Left lung (tissue), 10 donors: ENCODE results near the gene RAB14. TPM values are rescaled to one million over a fixed set of nuclear protein-coding genes. Genes with fewer than 3 reads are reported as not detected.

ENCODE experiments used
- ATAC-seq: fragments of 200-7000 bp; cut with Tn5 transposase; one replicate; pipeline ENCODE4 v1.9.1; 2020; ENCODE audit warnings: moderate library complexity
- DNase-seq, 4 donors: peaks; one replicate each; pipeline ENCODE4 v3.0.0-alpha.2; 2013 to 2020
- H3K27ac ChIP-seq, 2 donors: fragments of 200-600 bp; sonication (generic) in 1 of 2; one replicate each; pipeline versions ENCODE4 v1.5.0 to v1.8.0; 2020 to 2021
- H3K27me3 ChIP-seq, 2 donors: fragments of 200-600 bp; sonication (generic) in 1 of 2; one replicate each; pipeline versions ENCODE4 v1.5.0 to v1.8.0; 2020 to 2021
- H3K36me3 ChIP-seq, 2 donors: fragments of 200-600 bp; sonication (generic) in 1 of 2; one replicate each; pipeline versions ENCODE4 v1.5.0 to v1.8.0; 2020 to 2021
- H3K4me1 ChIP-seq, 2 donors: fragments of 200-600 bp; one replicate each; pipeline ENCODE4 v1.8.0; 2021
- H3K4me3 ChIP-seq, 2 donors: fragments of 200-600 bp; sonication (generic) in 1 of 2; one replicate each; pipeline versions ENCODE4 v1.5.0 to v1.8.0; 2020 to 2021; ENCODE audit warnings: mild to moderate bottlenecking in 1 of 2
- H3K9me3 ChIP-seq, 2 donors: fragments of 200-600 bp; sonication (generic) in 1 of 2; one replicate each; pipeline versions ENCODE4 v1.5.0 to v1.8.0; 2020 to 2021
- CTCF ChIP-seq, 2 donors: fragments of 200-600 bp; sonication (generic) in 1 of 2; IDR thresholded peaks; one replicate each; pipeline versions ENCODE4 v1.5.0 to v1.8.0; 2021; ENCODE audit warnings: antibody characterized with exemption in 2 of 2
- intact Hi-C, 2 donors: fragments of 100-400 bp; cut with DNase I; formaldehyde crosslinking; loops; one replicate each; pipeline versions ENCODE4 v1.11.2 to v1.14.2; 2022
- polyA plus RNA-seq, 6 donors: library from polyadenylated mRNA; unstranded; fragments of 120-200 nt; gene quantifications; one replicate each; pipeline ENCODE4 v1.2.1, GENCODE V29; 2013; ENCODE audit not compliant: insufficient read length in 6 of 6
- total RNA-seq, 2 donors: library from RNA; stranded (reverse); fragmentation: NEBNext Ultra II Directional; extraction: Animal tissue kit (Norgen Biotek cat#: 25700); gene quantifications; one replicate each; pipeline ENCODE4 v1.2.1, GENCODE V29; 2021
- donor health status: DM: no; HTN: yes; CAD: no.
- donor health status: DM: no; HTN: no; CAD: no.

The RAB14 gene
- total and polyA plus RNA-seq, 8 donors = 81.0 to 111 (median 89.5) TPM

GRCh38 chr9:121168052-121168451 lies 33.6 kb downstream of the RAB14 start:
- intact Hi-C loops = no loop called here
- Histone ChIP-seq H3K36me3 (peaks cover 0 to 99% of the 10 kb centered on the region in 2 donors), H3K27ac (no peak overlapping the region), H3K27me3 (no peaks in the 10 kb centered on the region), H3K9me3 (no peaks in the 10 kb centered on the region), H3K4me3 (no peak overlapping the region), H3K4me1 (peaks cover 0 to 9% of the 10 kb centered on the region in 2 donors)
- TF ChIP-seq CTCF (IDR thresholded peaks at IDR 0.05) = no peak
- ATAC-seq (peak; percentile 76), DNase-seq (no peak)

GRCh38 chr9:121160025-121160424 lies 41.6 kb downstream of the RAB14 start:
- no peaks in the 10 kb centered on the region for H3K27me3 ChIP-seq
- H3K9me3 ChIP-seq = no peaks in the 10 kb centered on the region
- H3K27ac ChIP-seq = peak overlapping the region in 1 of 2 donors; percentile 85
- H3K4me3 ChIP-seq = no peak overlapping the region
- no peak for DNase-seq
- H3K36me3 ChIP-seq = peaks cover 0 to 81% of the 10 kb centered on the region in 2 donors
- no peak for ATAC-seq
- no peak for TF ChIP-seq CTCF (IDR thresholded peaks at IDR 0.05)
- H3K4me1 ChIP-seq = peaks cover 0 to 24% of the 10 kb centered on the region in 2 donors
- intact Hi-C loops = no loop called here

GRCh38 chr9:121157939-121158338 lies 43.7 kb downstream of the RAB14 start:
- Histone ChIP-seq H3K27ac (no peak overlapping the region), H3K4me3 (no peak overlapping the region), H3K9me3 (no peaks in the 10 kb centered on the region), H3K4me1 (peaks cover 0 to 24% of the 10 kb centered on the region in 2 donors), H3K27me3 (no peaks in the 10 kb centered on the region), H3K36me3 (peaks cover 0 to 76% of the 10 kb centered on the region in 2 donors)
- ATAC-seq = no peak
- intact Hi-C loops = no loop called here
- no peak for TF ChIP-seq CTCF (IDR thresholded peaks at IDR 0.05)
- DNase-seq = no peak

- Histone ChIP-seq H3K27me3 (no peaks in the 10 kb centered on the region), H3K27ac (no peak overlapping the region), H3K4me1 (peaks cover 0 to 31% of the 10 kb centered on the region in 2 donors), H3K9me3 (no peaks in the 10 kb centered on the region), H3K36me3 (peaks cover 0 to 68% of the 10 kb centered on the region in 2 donors), H3K4me3 (no peak overlapping the region)
- ATAC-seq (no peak), DNase-seq (no peak)
- no peak for TF ChIP-seq CTCF (IDR thresholded peaks at IDR 0.05)
- intact Hi-C loops = no loop called here
Measured at GRCh38 chr9:121156263-121156731, 45.4 kb downstream of the RAB14 start.

- peaks cover 0 to 29% of the 10 kb centered on the region in 2 donors for H3K4me1 ChIP-seq
- TF ChIP-seq CTCF (IDR thresholded peaks at IDR 0.05) = no peak
- H3K27ac ChIP-seq = no peak overlapping the region
- no peaks in the 10 kb centered on the region for H3K9me3 ChIP-seq
- DNase-seq (no peak), ATAC-seq (no peak)
- H3K4me3 ChIP-seq = no peak overlapping the region
- no peaks in the 10 kb centered on the region for H3K27me3 ChIP-seq
- peaks cover 0 to 76% of the 10 kb centered on the region in 2 donors for H3K36me3 ChIP-seq
- intact Hi-C loops = no loop called here
Measured at GRCh38 chr9:121154782-121155181, 46.9 kb downstream of the RAB14 start.
